OCI-LY1 (cell line): ENCODE data around the gene LZTS3.

Source experiments
- CTCF ChIP-seq: fragments of 200-600 bp; sonication (generic), shearing (Covaris generic); IDR thresholded peaks from 2 replicates; pipeline ENCODE4 v1.5.1; 2017; ENCODE audit warnings: mild to moderate bottlenecking, antibody characterized with exemption, low read length, moderate library complexity, mixed read lengths
- EZH2 ChIP-seq: fragments of 200-600 bp; sonication (generic), shearing (Covaris generic); IDR thresholded peaks from 2 replicates; pipeline ENCODE4 v1.8.0; 2017; ENCODE audit warnings: borderline replicate concordance, mixed run types, mild to moderate bottlenecking, antibody characterized with exemption, low read length, moderate library complexity, mixed read lengths

GRCh38 chr20:3181270-3181669 is 7.9 kb upstream of the LZTS3 start:
- TF ChIP-seq CTCF (no peak), EZH2 (no peak)
